GM12801 (cell line): ENCODE results near the gene CPPED1.

ENCODE experiments used
- TF ChIP-seq, protein P1 (sequence below): IDR thresholded peaks from one replicate; pipeline ENCODE4 v1.5.1; 2011; ENCODE audit warnings: control low read depth; ENCODE audit not compliant: insufficient read length; ENCODE audit errors: extremely low read depth

Gene CPPED1

GRCh38 chr16:12651765-12652512 lies 151.7 kb downstream of the CPPED1 start:
- TF ChIP-seq, protein P1, sequence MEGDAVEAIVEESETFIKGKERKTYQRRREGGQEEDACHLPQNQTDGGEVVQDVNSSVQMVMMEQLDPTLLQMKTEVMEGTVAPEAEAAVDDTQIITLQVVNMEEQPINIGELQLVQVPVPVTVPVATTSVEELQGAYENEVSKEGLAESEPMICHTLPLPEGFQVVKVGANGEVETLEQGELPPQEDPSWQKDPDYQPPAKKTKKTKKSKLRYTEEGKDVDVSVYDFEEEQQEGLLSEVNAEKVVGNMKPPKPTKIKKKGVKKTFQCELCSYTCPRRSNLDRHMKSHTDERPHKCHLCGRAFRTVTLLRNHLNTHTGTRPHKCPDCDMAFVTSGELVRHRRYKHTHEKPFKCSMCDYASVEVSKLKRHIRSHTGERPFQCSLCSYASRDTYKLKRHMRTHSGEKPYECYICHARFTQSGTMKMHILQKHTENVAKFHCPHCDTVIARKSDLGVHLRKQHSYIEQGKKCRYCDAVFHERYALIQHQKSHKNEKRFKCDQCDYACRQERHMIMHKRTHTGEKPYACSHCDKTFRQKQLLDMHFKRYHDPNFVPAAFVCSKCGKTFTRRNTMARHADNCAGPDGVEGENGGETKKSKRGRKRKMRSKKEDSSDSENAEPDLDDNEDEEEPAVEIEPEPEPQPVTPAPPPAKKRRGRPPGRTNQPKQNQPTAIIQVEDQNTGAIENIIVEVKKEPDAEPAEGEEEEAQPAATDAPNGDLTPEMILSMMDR: no peak

GRCh38 chr16:12649356-12649755 lies 154.3 kb downstream of the CPPED1 start:
- TF ChIP-seq, protein P1: no peak

- TF ChIP-seq, protein P1: no peak
Observed at GRCh38 chr16:12646490-12647274, 157.0 kb downstream of the CPPED1 start.

- TF ChIP-seq, protein P1: no peak
Observed at GRCh38 chr16:12646098-12646489, 157.6 kb downstream of the CPPED1 start.

- TF ChIP-seq, protein P1: no peak
Observed at GRCh38 chr16:12643034-12643455, 160.6 kb downstream of the CPPED1 start.

DNA sequence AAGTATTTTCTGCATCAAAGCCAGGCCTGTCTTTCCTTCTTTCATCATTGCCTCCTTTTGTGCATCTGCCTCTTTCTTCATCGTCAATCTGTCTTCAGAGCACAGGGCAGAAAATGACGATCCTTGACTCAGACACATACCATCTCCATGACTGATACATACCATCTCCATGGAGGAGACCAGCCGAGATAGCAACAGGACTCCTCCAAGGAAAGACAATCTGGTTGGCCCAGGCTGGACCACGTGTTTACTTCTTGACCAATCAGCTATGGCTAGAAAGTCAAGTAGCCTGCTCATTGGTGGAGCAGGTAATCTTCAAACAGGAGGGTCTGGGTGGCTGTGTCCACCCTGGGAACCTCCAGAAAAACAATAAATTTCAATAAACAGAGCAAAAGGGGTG lies 164.6 kb downstream of the CPPED1 start:
- TF ChIP-seq, protein P1: no peak

DNA sequence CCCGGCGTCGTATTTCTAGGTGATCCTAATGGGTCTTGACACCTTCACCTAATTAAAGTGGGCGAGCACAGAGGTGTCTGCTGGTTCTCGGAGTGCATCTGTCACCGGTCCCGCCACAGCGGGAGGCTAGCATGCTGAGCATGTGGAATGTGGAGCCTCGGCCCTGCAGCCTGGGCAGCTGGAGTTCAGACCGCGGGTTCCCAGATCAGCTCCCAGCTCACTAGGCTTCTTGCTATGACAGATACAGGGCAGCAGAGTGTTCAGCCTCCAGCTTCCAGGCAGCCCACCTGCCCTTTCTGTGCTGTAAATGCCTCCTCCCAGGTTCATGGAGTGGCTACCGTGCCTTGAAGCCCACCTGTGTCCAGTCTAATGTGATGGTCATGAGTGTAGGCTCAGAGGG lies 166.7 kb downstream of the CPPED1 start:
- TF ChIP-seq, protein P1: no peak
